Esophagus squamous epithelium (tissue), 4 donors: ENCODE data around the gene INHA.

Experiments
- CTCF ChIP-seq, 6 experiments: fragments of 450-650 bp in 4 of 6; fragments of 200-600 bp in 2 of 6; sonication (generic) in 2 of 6; IDR thresholded peaks; one replicate each; pipeline ENCODE4 v1.5.1; 2016 to 2019; ENCODE audit warnings: antibody characterized with exemption in 6 of 6, mild to moderate bottlenecking in 4 of 6, moderate library complexity in 4 of 6
- POLR2A ChIP-seq, 4 donors: fragments of 450-650 bp; IDR thresholded peaks; one replicate each; pipeline ENCODE4 v1.6.1; 2017; ENCODE audit warnings: antibody characterized with exemption in 4 of 4, mild to moderate bottlenecking in 4 of 4, moderate library complexity in 3 of 4

GRCh38 chr2:219548990-219549389 lies 23.1 kb upstream of the INHA start:
- no peak for TF ChIP-seq CTCF (IDR thresholded peaks at IDR 0.05)
- TF ChIP-seq POLR2A (IDR thresholded peaks at IDR 0.05), result no peak
